OCI-M2 (cell line): ENCODE results near the gene TFF1.

Source experiments
- DNase-seq: peaks from one replicate; lab custom pipeline; 2025; ENCODE audit not compliant: unreplicated experiment; lab: John Stamatoyannopoulos, UW

The TFF1 gene

GRCh38 chr21:42319851-42320572, 46.3 kb downstream of the TFF1 start:
- no peak for DNase-seq

GRCh38 chr21:42319376-42319775, 47.0 kb downstream of the TFF1 start:
- DNase-seq = no peak

- DNase-seq = no peak
These were observed 48.2 kb downstream of the TFF1 start for GRCh38 chr21:42317826-42318746.

GRCh38 chr21:42317341-42317741, 49.0 kb downstream of the TFF1 start:
- no peak for DNase-seq

DNA sequence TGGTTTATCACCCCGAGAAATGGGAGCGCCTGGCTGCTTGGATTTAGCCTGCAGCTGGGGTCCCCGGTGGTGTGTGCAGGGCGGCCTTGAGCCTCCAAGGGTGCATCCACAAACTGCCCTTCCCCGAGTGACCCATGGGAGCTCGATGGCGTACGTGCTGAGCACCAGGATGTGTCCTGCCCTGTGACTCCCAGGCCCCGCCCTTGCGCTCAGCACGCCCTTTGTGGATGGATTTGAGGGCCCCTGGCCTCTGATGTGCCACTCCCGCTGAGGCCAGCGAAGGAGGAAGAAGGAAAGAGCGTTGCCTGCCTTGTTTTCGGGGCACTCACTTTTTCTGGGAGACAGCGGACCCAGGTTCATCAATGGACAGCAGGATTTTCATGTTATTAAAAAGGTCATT, 49.4 kb downstream of the TFF1 start:
- no peak for DNase-seq

DNA sequence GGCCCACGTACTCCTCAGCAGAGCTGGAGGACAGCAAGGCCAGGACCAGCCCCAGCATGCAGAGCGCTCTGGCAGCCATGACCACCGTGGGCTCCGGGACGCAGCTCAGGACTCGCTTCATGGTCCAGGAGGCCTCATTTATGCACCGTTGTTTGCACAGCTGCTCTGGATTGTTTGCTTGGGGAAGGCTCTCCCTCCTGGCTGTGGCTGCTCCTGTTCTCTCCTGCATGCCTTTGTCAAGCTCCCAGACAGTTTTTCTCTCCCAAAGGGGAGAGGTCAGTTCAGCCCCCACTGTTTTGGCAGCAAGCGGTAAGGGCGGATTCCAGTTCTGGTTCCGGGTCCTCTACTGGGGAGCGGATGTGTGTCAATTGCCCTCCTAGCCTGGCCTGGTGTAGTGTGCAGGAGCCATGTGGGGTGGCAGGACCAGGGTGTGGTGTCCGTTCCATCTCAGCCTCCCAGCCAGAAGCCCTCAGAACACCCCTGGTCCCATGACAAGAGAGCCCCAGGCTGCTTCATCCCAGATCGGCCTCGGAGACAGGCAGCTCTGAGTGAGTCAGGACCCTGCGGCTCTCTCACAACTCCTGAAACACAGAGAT, 50.9 kb downstream of the TFF1 start, which contains the start of gene TFF3:
Gene TFF3 (minus strand): TSS at position 114 of the 596 bp plus-strand sequence. CDS start 35 bp downstream, at position 79.
- DNase-seq = no peak

DNA sequence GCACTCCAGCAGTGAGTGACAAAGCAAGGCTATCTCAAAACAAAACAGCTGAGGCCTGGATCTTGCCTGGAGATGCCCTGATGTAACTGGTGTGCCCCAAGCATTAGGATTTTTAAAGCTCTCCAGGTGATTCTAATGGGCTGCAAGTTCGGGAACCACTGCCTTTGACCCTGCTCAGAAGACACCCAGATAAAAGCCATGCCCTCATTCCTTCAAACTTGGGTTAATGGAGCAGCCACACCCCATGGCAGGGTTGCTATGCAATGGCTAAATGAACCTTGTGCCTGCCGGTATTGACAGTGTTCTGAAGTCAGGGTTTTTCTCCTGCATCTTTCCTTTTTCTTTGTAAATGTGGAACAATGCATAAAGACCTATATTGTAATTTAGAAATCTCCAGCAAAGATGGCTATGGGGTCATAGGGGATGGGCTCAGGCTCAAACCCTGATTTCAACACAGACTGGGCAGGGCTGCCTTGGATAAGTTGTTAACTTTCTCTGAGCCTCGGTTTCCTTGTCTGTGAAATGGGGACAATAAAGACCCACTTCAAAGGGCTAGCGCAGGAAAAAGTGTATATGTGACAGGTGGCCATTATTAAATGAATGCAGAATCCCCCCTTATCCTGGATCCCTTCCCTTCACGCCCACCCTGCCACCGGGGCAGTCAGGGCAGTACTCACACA, 51.6 kb downstream of the TFF1 start:
- DNase-seq = no peak

DNA sequence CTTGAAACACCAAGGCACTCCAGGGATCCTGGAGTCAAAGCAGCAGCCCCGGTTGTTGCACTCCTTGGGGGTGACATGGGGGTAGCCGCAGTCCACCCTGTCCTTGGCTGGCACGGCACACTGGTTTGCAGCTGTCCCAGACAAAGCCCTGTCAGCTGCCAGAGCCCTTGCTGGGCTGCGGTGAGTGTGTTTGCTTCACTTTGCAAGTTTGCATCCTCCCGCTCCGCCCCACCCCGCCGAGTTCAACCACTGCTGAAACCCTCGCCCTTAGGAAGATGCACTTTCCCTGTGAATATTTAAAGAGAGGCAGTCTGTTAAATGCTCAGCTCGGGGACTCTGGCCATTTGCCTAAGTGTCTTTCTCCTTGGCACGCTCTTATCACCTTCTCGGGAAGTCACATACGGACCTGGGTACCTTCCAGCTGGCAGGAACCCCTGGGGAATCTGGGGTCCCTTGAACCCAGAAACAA, 52.8 kb downstream of the TFF1 start:
- no peak for DNase-seq

GRCh38 chr21:42312626-42313104, 53.7 kb downstream of the TFF1 start:
- DNase-seq = no peak
